Astrocyte (in vitro differentiated cells and primary cell): ENCODE results near the gene BRF1. TPM values are rescaled to one million over a fixed set of nuclear protein-coding genes. Genes with fewer than 3 reads are reported as not detected.
"Not testable (repeated sequence)": the region's sequence is repeated elsewhere in the genome, so short reads cannot be mapped to it uniquely, and the experiment has no call there.

Experiments
- DNase-seq: peaks from one replicate; pipeline ENCODE4 v3.0.0-alpha.2; 2010; ENCODE audit warnings: low read depth
- FAIRE-seq: peaks from 2 replicates; lab custom pipeline; 2011; peaks lifted over from hg19 to GRCh38; lab: Jason Lieb, UNC
- H2AFZ ChIP-seq: 2 replicates; pipeline ENCODE4 v1.6.0; 2012; ENCODE audit warnings: low read depth, low read length, inconsistent platforms
- H3K27ac ChIP-seq: 2 replicates; pipeline ENCODE4 v1.5.1; 2011; ENCODE audit warnings: low read depth, low read length, inconsistent platforms
- H3K27me3 ChIP-seq: 2 replicates; pipeline ENCODE4 v1.6.0; 2011; ENCODE audit warnings: low read length, inconsistent platforms; ENCODE audit not compliant: insufficient read depth
- H3K36me3 ChIP-seq: 2 replicates; pipeline ENCODE4 v1.5.1; 2011; ENCODE audit warnings: low read length, inconsistent platforms; ENCODE audit not compliant: insufficient read depth
- H3K4me1 ChIP-seq: 2 replicates; pipeline ENCODE4 v1.5.1; 2011; ENCODE audit warnings: low read length, inconsistent platforms; ENCODE audit not compliant: insufficient read depth
- H3K4me2 ChIP-seq: 2 replicates; pipeline ENCODE4 v1.6.0; 2012; ENCODE audit warnings: low read length, inconsistent platforms
- H3K4me3 ChIP-seq: 2 replicates; pipeline ENCODE4 v1.5.1; 2011; ENCODE audit warnings: low read depth, mild to moderate bottlenecking, low read length, inconsistent platforms; ENCODE audit not compliant: insufficient read depth
- H3K79me2 ChIP-seq: 2 replicates; pipeline ENCODE4 v1.6.0; 2012; ENCODE audit warnings: mild to moderate bottlenecking, low read length, inconsistent platforms; ENCODE audit not compliant: insufficient read depth
- H3K9ac ChIP-seq: 2 replicates; pipeline ENCODE4 v1.6.0; 2012; ENCODE audit warnings: mild to moderate bottlenecking, low read length, inconsistent platforms
- H3K9me3 ChIP-seq: 2 replicates; pipeline ENCODE4 v1.5.1; 2012; ENCODE audit warnings: low read depth, mild to moderate bottlenecking, low read length, inconsistent platforms; ENCODE audit not compliant: insufficient read depth
- H4K20me1 ChIP-seq: 2 replicates; pipeline ENCODE4 v1.6.0; 2012; ENCODE audit warnings: low read length, inconsistent platforms; ENCODE audit not compliant: insufficient read depth
- H3K27ac Mint-ChIP-seq: one replicate; pipeline ENCODE4 v1.8.0; 2021; ENCODE audit warnings: mild to moderate bottlenecking, mixed read lengths; ENCODE audit not compliant: unreplicated experiment
- H3K27me3 Mint-ChIP-seq: one replicate; pipeline ENCODE4 v1.8.0; 2021; ENCODE audit warnings: low read depth, mixed read lengths; ENCODE audit not compliant: unreplicated experiment
- H3K36me3 Mint-ChIP-seq: one replicate; pipeline ENCODE4 v1.8.0; 2021; ENCODE audit warnings: low read depth, mixed read lengths; ENCODE audit not compliant: unreplicated experiment
- H3K4me1 Mint-ChIP-seq: one replicate; pipeline ENCODE4 v1.8.0; 2021; ENCODE audit warnings: low read depth, mixed read lengths; ENCODE audit not compliant: unreplicated experiment
- H3K4me3 Mint-ChIP-seq: one replicate; pipeline ENCODE4 v1.8.0; 2021; ENCODE audit warnings: mild to moderate bottlenecking, moderate library complexity, mixed read lengths; ENCODE audit not compliant: unreplicated experiment
- H3K9me3 Mint-ChIP-seq: one replicate; pipeline ENCODE4 v1.8.0; 2021; ENCODE audit warnings: mild to moderate bottlenecking, mixed read lengths; ENCODE audit not compliant: unreplicated experiment
- EZH2 ChIP-seq: IDR thresholded peaks from 2 replicates; pipeline ENCODE4 v1.6.1; 2012; ENCODE audit warnings: mild to moderate bottlenecking, low read length, inconsistent platforms; ENCODE audit not compliant: insufficient read depth
- total RNA-seq: library from RNA; stranded (reverse); gene quantifications from 2 replicates; pipeline ENCODE4 v1.2.1, GENCODE V29; 2021
- TF ChIP-seq, protein P1 (sequence below): IDR thresholded peaks from 2 replicates; pipeline ENCODE4 v1.5.1; 2011; ENCODE audit warnings: low read depth, mild to moderate bottlenecking, inconsistent platforms, low read length, moderate library complexity; ENCODE audit not compliant: insufficient read depth

BRF1 gene
- total RNA-seq, 1 donor from 2014 or later: 20.5 TPM

DNA sequence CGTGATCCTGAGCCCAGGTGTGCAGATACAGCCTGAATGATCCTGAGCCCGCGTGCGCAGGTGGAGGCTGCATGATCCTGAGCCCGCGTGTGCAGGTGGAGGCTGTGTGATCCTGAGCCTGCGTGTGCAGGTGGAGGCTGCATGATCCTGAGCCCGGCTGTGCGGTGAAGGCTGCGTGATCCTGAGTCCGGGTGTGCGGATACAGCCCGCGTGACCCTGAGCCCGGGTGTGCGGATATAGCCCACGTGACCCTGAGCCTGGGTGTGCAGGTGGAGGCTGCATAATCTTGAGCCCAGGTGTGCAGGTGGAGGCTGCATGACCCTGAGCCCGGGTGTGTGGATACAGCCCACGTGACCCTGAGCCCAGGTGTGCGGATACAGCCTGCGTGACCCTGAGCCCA is 20.3 kb downstream of the BRF1 start:
- TF ChIP-seq, protein P1, sequence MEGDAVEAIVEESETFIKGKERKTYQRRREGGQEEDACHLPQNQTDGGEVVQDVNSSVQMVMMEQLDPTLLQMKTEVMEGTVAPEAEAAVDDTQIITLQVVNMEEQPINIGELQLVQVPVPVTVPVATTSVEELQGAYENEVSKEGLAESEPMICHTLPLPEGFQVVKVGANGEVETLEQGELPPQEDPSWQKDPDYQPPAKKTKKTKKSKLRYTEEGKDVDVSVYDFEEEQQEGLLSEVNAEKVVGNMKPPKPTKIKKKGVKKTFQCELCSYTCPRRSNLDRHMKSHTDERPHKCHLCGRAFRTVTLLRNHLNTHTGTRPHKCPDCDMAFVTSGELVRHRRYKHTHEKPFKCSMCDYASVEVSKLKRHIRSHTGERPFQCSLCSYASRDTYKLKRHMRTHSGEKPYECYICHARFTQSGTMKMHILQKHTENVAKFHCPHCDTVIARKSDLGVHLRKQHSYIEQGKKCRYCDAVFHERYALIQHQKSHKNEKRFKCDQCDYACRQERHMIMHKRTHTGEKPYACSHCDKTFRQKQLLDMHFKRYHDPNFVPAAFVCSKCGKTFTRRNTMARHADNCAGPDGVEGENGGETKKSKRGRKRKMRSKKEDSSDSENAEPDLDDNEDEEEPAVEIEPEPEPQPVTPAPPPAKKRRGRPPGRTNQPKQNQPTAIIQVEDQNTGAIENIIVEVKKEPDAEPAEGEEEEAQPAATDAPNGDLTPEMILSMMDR: no peak
- TF ChIP-seq EZH2: no peak
- FAIRE-seq: no peak

DNA sequence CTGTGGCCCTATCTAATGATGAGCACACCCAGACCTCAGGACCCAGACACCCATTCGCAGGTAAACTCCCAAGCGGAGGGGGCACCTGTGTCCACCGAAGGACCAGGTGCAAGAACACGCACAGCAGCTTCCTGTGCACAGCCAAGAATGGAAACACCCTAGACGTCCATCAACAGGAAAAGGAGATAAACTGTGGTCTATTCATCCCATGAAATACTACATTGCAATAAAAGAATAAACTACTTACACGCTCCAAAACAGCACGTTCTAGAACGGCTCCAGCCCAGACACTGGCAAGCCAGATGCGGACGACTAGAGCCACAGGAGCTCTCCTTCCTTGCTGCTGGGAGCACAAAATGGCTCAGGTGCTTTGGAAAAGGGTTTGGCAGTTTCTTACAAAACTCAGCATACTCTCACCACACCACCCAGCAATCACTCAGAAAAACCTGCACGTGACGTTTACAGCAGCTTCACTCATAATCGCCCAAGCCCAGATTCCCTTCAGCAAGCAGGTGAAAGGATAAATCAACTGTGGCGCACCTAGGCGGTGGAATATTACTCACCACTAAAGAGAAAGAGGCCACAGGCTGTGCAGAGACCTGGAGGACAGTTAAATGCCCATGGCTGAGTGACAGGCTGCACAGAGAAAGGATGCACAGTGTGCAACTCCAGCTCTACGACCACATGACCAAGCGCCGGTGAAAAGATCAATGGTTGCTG is 21.0 kb downstream of the BRF1 start:
- Histone ChIP-seq H3K27ac (no peak overlapping the region), H3K4me3 (no peak overlapping the region), H3K4me2 (no peak overlapping the region), H4K20me1 (peaks cover 61% of the 10 kb centered on the region), H2AFZ (no peak overlapping the region), H3K36me3 (no peaks in the 10 kb centered on the region), H3K9me3 (no peaks in the 10 kb centered on the region), H3K4me1 (no peaks in the 10 kb centered on the region), H3K27me3 (no peaks in the 10 kb centered on the region), H3K79me2 (peaks cover 39% of the 10 kb centered on the region), H3K9ac (no peak overlapping the region)
- no peak for FAIRE-seq
- no peaks in the 10 kb centered on the region for H3K27me3 Mint-ChIP-seq
- H3K36me3 Mint-ChIP-seq: peaks cover 7% of the 10 kb centered on the region
- no peak for DNase-seq
- H3K27ac Mint-ChIP-seq: peak overlapping the region; percentile 44
- TF ChIP-seq EZH2: no peak
- TF ChIP-seq, protein P1: no peak
- peaks cover 12% of the 10 kb centered on the region for H3K4me1 Mint-ChIP-seq
- H3K4me3 Mint-ChIP-seq: no peak overlapping the region
- H3K9me3 Mint-ChIP-seq: no peaks in the 10 kb centered on the region

More for the DNA sequence above, 20.3 kb downstream of the BRF1 start:
- H3K4me3 Mint-ChIP-seq: no peak overlapping the region
- H3K4me3 ChIP-seq: no peak overlapping the region
- H3K27ac ChIP-seq: no peak overlapping the region
- H3K36me3 ChIP-seq: no peaks in the 10 kb centered on the region
- no peaks in the 10 kb centered on the region for H3K4me1 ChIP-seq
- no peak for DNase-seq
- H3K9me3 Mint-ChIP-seq: no peaks in the 10 kb centered on the region
- no peaks in the 10 kb centered on the region for H3K27me3 ChIP-seq
- H3K4me2 ChIP-seq: no peak overlapping the region
- H3K36me3 Mint-ChIP-seq: peaks cover 7% of the 10 kb centered on the region
- peaks cover 8% of the 10 kb centered on the region for H3K4me1 Mint-ChIP-seq
- H2AFZ ChIP-seq: no peak overlapping the region
- H3K9ac ChIP-seq: no peak overlapping the region
- H3K27me3 Mint-ChIP-seq: no peaks in the 10 kb centered on the region
- H3K79me2 ChIP-seq: peaks cover 36% of the 10 kb centered on the region
- no peak overlapping the region for H3K27ac Mint-ChIP-seq
- H3K9me3 ChIP-seq: no peaks in the 10 kb centered on the region
- H4K20me1 ChIP-seq: peaks cover 58% of the 10 kb centered on the region

DNA sequence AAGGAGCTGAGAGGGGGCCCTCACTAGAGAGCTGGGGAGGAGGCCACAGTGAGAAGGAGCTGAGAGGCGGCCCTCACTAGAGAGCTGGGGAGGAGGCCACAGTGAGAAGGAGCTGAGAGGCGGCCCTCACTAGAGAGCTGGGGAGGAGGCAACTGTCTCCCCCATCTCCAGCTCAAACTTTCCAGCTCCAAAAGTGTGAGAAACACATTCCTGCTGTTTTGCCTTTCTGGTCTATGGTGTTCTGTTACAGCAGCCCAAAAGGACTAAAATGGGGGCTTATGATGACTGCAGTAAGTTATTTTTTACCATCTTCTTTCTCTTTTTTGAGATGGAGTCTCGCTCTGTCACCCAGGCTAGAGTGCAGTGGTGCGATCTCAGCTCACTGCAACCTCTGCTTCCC is 23.4 kb downstream of the BRF1 start:
- DNase-seq, H3K4me2 ChIP-seq, H3K36me3 ChIP-seq, H3K36me3 Mint-ChIP-seq, H3K9me3 ChIP-seq, H3K27ac Mint-ChIP-seq, H2AFZ ChIP-seq, FAIRE-seq, H3K27me3 Mint-ChIP-seq, H3K9ac ChIP-seq, H3K4me3 ChIP-seq, H3K9me3 Mint-ChIP-seq, H3K4me3 Mint-ChIP-seq, H3K27me3 ChIP-seq, H3K4me1 ChIP-seq, H3K27ac ChIP-seq: not testable (repeated sequence)
- peaks cover 52% of the 10 kb centered on the region for H4K20me1 ChIP-seq
- peaks cover 30% of the 10 kb centered on the region for H3K79me2 ChIP-seq
- H3K4me1 Mint-ChIP-seq: peaks cover 12% of the 10 kb centered on the region
